Prostate gland (tissue), 2 donors: Measurements from ENCODE around the gene LRRC26.

ENCODE experiments used
- CTCF ChIP-seq, 4 experiments: fragments of 200-600 bp in 2 of 4; fragments of 450-650 bp in 2 of 4; sonication (generic) in 2 of 4; IDR thresholded peaks; 1 replicate in 3 of 4; 2 replicates in 1 of 4; pipeline ENCODE4 v1.5.1; 2016 to 2019; ENCODE audit warnings: antibody characterized with exemption in 4 of 4, mild to moderate bottlenecking in 2 of 4, moderate library complexity in 2 of 4
- POLR2A ChIP-seq: fragments of 450-650 bp; IDR thresholded peaks from one replicate; pipeline ENCODE4 v1.6.1; 2016; ENCODE audit warnings: antibody characterized with exemption, mild to moderate bottlenecking

GRCh38 chr9:137201205-137201868, 31.5 kb upstream of the LRRC26 start:
- TF ChIP-seq CTCF (IDR thresholded peaks at IDR 0.05) (no peak), POLR2A (no peak)
